ENCODE results near the gene MEP1B. TPM values are rescaled to one million over a fixed set of nuclear protein-coding genes. Genes with fewer than 3 reads are reported as not detected.

The MEP1B gene
- total and polyA plus RNA-seq, 10 donors: 0.26 to 0.27 TPM; not detected in 8

- TF ChIP-seq CTCF (IDR thresholded peaks at IDR 0.05 in 8 of 11, conservative IDR thresholded peaks at IDR 0.05 in 3 of 11) (no peak), POLR2A (IDR thresholded peaks at IDR 0.05) (no peak), POLR2AphosphoS5 (IDR thresholded peaks at IDR 0.05) (no peak)
- Histone ChIP-seq H3K27me3 (replicated peaks in 1 of 7) (peaks cover 0 to 9% (median 0%) of the 10 kb centered on the region in 7 donors), H3K4me1 (no peaks in the 10 kb centered on the region), H3K36me3 (no peaks in the 10 kb centered on the region), H3K27ac (no peak overlapping the region), H3K9me3 (no peaks in the 10 kb centered on the region), H3K4me3 (no peak overlapping the region)
- intact Hi-C loops (cut with DNase I; ENCODE audit: low total_unique reads): no loop called here
- no peak for DNase-seq
- 68 to 82% (median 75%) methylated on average over 2 of the region's 2 CpGs for WGBS, 5 donors
Measured at GRCh38 chr18:32200766-32201165, 10.9 kb downstream of the MEP1B start.

GRCh38 chr18:32201948-32202672, 12.3 kb downstream of the MEP1B start:
- TF ChIP-seq POLR2A (IDR thresholded peaks at IDR 0.05) (no peak), POLR2AphosphoS5 (IDR thresholded peaks at IDR 0.05) (no peak), CTCF (IDR thresholded peaks at IDR 0.05 in 8 of 11, conservative IDR thresholded peaks at IDR 0.05 in 3 of 11) (no peak)
- Histone ChIP-seq H3K4me3 (no peak overlapping the region), H3K36me3 (no peaks in the 10 kb centered on the region), H3K27me3 (replicated peaks in 1 of 7) (no peaks in the 10 kb centered on the region), H3K4me1 (no peaks in the 10 kb centered on the region), H3K9me3 (no peaks in the 10 kb centered on the region), H3K27ac (no peak overlapping the region)
- 76 to 93% (median 81%) methylated on average over 3 of the region's 3 CpGs for WGBS, 5 donors
- no peak for DNase-seq
- intact Hi-C loops (cut with DNase I; ENCODE audit: low total_unique reads): no loop called here

GRCh38 chr18:32208023-32208422, 18.2 kb downstream of the MEP1B start:
- no peak for DNase-seq

More at GRCh38 chr18:32208023-32208422, 18.2 kb downstream of the MEP1B start:
- 43 to 82% (median 69%) methylated on average over 2 of the region's 2 CpGs for WGBS, 5 donors
- H3K4me1 ChIP-seq: no peaks in the 10 kb centered on the region
- TF ChIP-seq POLR2A (IDR thresholded peaks at IDR 0.05) (no peak), CTCF (IDR thresholded peaks at IDR 0.05 in 8 of 11, conservative IDR thresholded peaks at IDR 0.05 in 3 of 11) (no peak), POLR2AphosphoS5 (IDR thresholded peaks at IDR 0.05) (no peak)
- H3K27me3 ChIP-seq (replicated peaks in 1 of 7): no peaks in the 10 kb centered on the region
- no peak overlapping the region for H3K4me3 ChIP-seq
- no peak overlapping the region for H3K27ac ChIP-seq
- no peaks in the 10 kb centered on the region for H3K9me3 ChIP-seq
- intact Hi-C loops (cut with DNase I; ENCODE audit: low total_unique reads): no loop called here
- H3K36me3 ChIP-seq: no peaks in the 10 kb centered on the region

Data from spleen (tissue), 11 donors.